ENCODE measurements around the gene IKZF3. TPM values are rescaled to one million over a fixed set of nuclear protein-coding genes. Genes with fewer than 3 reads are reported as not detected.
A peak's percentile ranks its signal among the peaks of the same experiment; 100 is the strongest.
"Not testable (repeated sequence)": the region's sequence is repeated elsewhere in the genome, so short reads cannot be mapped to it uniquely, and the experiment has no call there.

IKZF3 gene
- 1 to 10 TPM in 1 of 4 donors, under 1 TPM in 3; 0.28 to 1.3 (median 0.71) TPM for total RNA-seq
- polyA plus RNA-seq: 0.14 TPM
- long read RNA-seq, donor 1: 0 reads
- long read RNA-seq, donor 2: 0 reads
- long read RNA-seq, donor 3, partial matches to known transcripts: 0 of 3 reads
- long read RNA-seq, donor 3, other reads (novel, unspliced or antisense): 1 of 3 reads
- long read RNA-seq, donor 4: 0 reads

- DNase-seq (peak; percentile 55 to 80 (median 75)), ATAC-seq (peak; percentile 80 to 93)
- intact Hi-C loops (cut with DNase I): no loop called here
- H3K27ac ChIP-seq (ENCODE audit: low read length): no peak within 1 kb of the TSS
- H3K27me3 ChIP-seq (ENCODE audit: control insufficient read depth, insufficient read depth): peaks cover 11% of the 10 kb centered on the region
- H3K9me3 ChIP-seq (ENCODE audit: control insufficient read depth, low read length): peaks cover 3% of the 10 kb centered on the region
- H3K4me1 ChIP-seq (ENCODE audit: control insufficient read depth, insufficient read depth, low read length): no peaks in the 10 kb centered on the region
- H3K4me3 ChIP-seq (ENCODE audit: low read length): peak within 1 kb of the TSS; percentile 12
- 4% methylated on average over 50 of the region's 50 CpGs for WGBS
These were observed at the start of gene IKZF3 for GRCh38 chr17:39863918-39864746. Gene IKZF3 (minus strand): TSS chr17:39864312. CDS start chr17:39864126, 186 bp downstream.

GRCh38 chr17:39908789-39909352 is 44.8 kb upstream of the IKZF3 start:
- intact Hi-C loops (cut with DNase I): no loop called here
- WGBS: 92% methylated on average over 6 of the region's 6 CpGs
- Histone ChIP-seq H3K27me3 (ENCODE audit: control insufficient read depth, insufficient read depth) (no peaks in the 10 kb centered on the region), H3K4me1 (ENCODE audit: control insufficient read depth, insufficient read depth, low read length) (no peaks in the 10 kb centered on the region), H3K9me3 (ENCODE audit: control insufficient read depth, low read length) (no peaks in the 10 kb centered on the region), H3K27ac (ENCODE audit: low read length) (no peak overlapping the region), H3K4me3 (ENCODE audit: low read length) (no peak overlapping the region)
- DNase-seq: no peak
- ATAC-seq: no peak

- ATAC-seq: no peak
- intact Hi-C loops (cut with DNase I): no loop called here
- Histone ChIP-seq H3K27me3 (ENCODE audit: control insufficient read depth, insufficient read depth) (no peaks in the 10 kb centered on the region), H3K4me3 (ENCODE audit: low read length) (no peak overlapping the region), H3K27ac (ENCODE audit: low read length) (no peak overlapping the region), H3K9me3 (ENCODE audit: control insufficient read depth, low read length) (no peaks in the 10 kb centered on the region), H3K4me1 (ENCODE audit: control insufficient read depth, insufficient read depth, low read length) (no peaks in the 10 kb centered on the region)
- no peak for DNase-seq
- WGBS: 74% methylated on average over 3 of the region's 3 CpGs
These were observed 40.8 kb upstream of the IKZF3 start for GRCh38 chr17:39904990-39905288.

- Histone ChIP-seq H3K9me3 (ENCODE audit: control insufficient read depth, low read length) (no peaks in the 10 kb centered on the region), H3K4me1 (ENCODE audit: control insufficient read depth, insufficient read depth, low read length) (no peaks in the 10 kb centered on the region), H3K27me3 (ENCODE audit: control insufficient read depth, insufficient read depth) (no peaks in the 10 kb centered on the region), H3K4me3 (ENCODE audit: low read length) (no peak overlapping the region), H3K27ac (ENCODE audit: low read length) (no peak overlapping the region)
- ATAC-seq: no peak
- intact Hi-C loops (cut with DNase I): no loop called here
- no peak for DNase-seq
- 87% methylated on average over 4 of the region's 4 CpGs for WGBS
These were observed 39.2 kb upstream of the IKZF3 start for GRCh38 chr17:39903158-39903884.

- H3K27ac ChIP-seq (ENCODE audit: low read length); ATAC-seq; intact Hi-C loops (cut with DNase I); H3K4me3 ChIP-seq (ENCODE audit: low read length); DNase-seq; H3K4me1 ChIP-seq (ENCODE audit: control insufficient read depth, insufficient read depth, low read length); H3K27me3 ChIP-seq (ENCODE audit: control insufficient read depth, insufficient read depth); H3K9me3 ChIP-seq (ENCODE audit: control insufficient read depth, low read length): not testable (repeated sequence)
- WGBS: 94% methylated on average over 2 of the region's 2 CpGs
These were observed 37.9 kb upstream of the IKZF3 start for GRCh38 chr17:39902027-39902426.

GRCh38 chr17:39899215-39899614 is 35.1 kb upstream of the IKZF3 start:
- intact Hi-C loops (cut with DNase I): no loop called here
- DNase-seq (no peak), ATAC-seq (no peak)
- no peak overlapping the region for H3K4me3 ChIP-seq (ENCODE audit: low read length)
- no peaks in the 10 kb centered on the region for H3K4me1 ChIP-seq (ENCODE audit: control insufficient read depth, insufficient read depth, low read length)
- H3K27me3 ChIP-seq (ENCODE audit: control insufficient read depth, insufficient read depth): no peaks in the 10 kb centered on the region
- no peaks in the 10 kb centered on the region for H3K9me3 ChIP-seq (ENCODE audit: control insufficient read depth, low read length)
- no peak overlapping the region for H3K27ac ChIP-seq (ENCODE audit: low read length)

- no peak overlapping the region for H3K4me3 ChIP-seq (ENCODE audit: low read length)
- intact Hi-C loops (cut with DNase I): no loop called here
- H3K4me1 ChIP-seq (ENCODE audit: control insufficient read depth, insufficient read depth, low read length): no peaks in the 10 kb centered on the region
- ATAC-seq (no peak), DNase-seq (no peak)
- H3K27ac ChIP-seq (ENCODE audit: low read length): no peak overlapping the region
- no peaks in the 10 kb centered on the region for H3K9me3 ChIP-seq (ENCODE audit: control insufficient read depth, low read length)
- WGBS: 92% methylated on average over 4 of the region's 4 CpGs
- no peaks in the 10 kb centered on the region for H3K27me3 ChIP-seq (ENCODE audit: control insufficient read depth, insufficient read depth)
These were observed 34.0 kb upstream of the IKZF3 start for GRCh38 chr17:39898088-39898487.

GRCh38 chr17:39894681-39895376 is 30.7 kb upstream of the IKZF3 start:
- WGBS: 31% methylated on average over 3 of the region's 3 CpGs
- Histone ChIP-seq H3K27me3 (ENCODE audit: control insufficient read depth, insufficient read depth) (no peaks in the 10 kb centered on the region), H3K9me3 (ENCODE audit: control insufficient read depth, low read length) (peaks cover 2% of the 10 kb centered on the region), H3K4me1 (ENCODE audit: control insufficient read depth, insufficient read depth, low read length) (no peaks in the 10 kb centered on the region), H3K27ac (ENCODE audit: low read length) (no peak overlapping the region), H3K4me3 (ENCODE audit: low read length) (no peak overlapping the region)
- no peak for DNase-seq
- intact Hi-C loops (cut with DNase I): no loop called here
- ATAC-seq: no peak

- Histone ChIP-seq H3K9me3 (ENCODE audit: control insufficient read depth, low read length) (peaks cover 2% of the 10 kb centered on the region), H3K27ac (ENCODE audit: low read length) (no peak overlapping the region), H3K4me3 (ENCODE audit: low read length) (no peak overlapping the region), H3K4me1 (ENCODE audit: control insufficient read depth, insufficient read depth, low read length) (no peaks in the 10 kb centered on the region), H3K27me3 (ENCODE audit: control insufficient read depth, insufficient read depth) (peaks cover 2% of the 10 kb centered on the region)
- intact Hi-C loops (cut with DNase I): no loop called here
- ATAC-seq (no peak), DNase-seq (no peak)
- 23% methylated on average over 2 of the region's 2 CpGs for WGBS
These were observed 25.1 kb upstream of the IKZF3 start for GRCh38 chr17:39889200-39889599.

- Histone ChIP-seq H3K27me3 (ENCODE audit: control insufficient read depth, insufficient read depth) (peaks cover 2% of the 10 kb centered on the region), H3K4me3 (ENCODE audit: low read length) (no peak overlapping the region), H3K4me1 (ENCODE audit: control insufficient read depth, insufficient read depth, low read length) (no peaks in the 10 kb centered on the region), H3K9me3 (ENCODE audit: control insufficient read depth, low read length) (peaks cover 2% of the 10 kb centered on the region), H3K27ac (ENCODE audit: low read length) (no peak overlapping the region)
- ATAC-seq (no peak), DNase-seq (no peak)
- intact Hi-C loops (cut with DNase I): no loop called here
These were observed 23.0 kb upstream of the IKZF3 start for GRCh38 chr17:39887078-39887477.

Measured in right cardiac atrium (tissue), 5 donors.